OCI-LY7 (cell line): ENCODE results near the gene FBXO11.

Experiments
- CTCF ChIP-seq: fragments of 200-600 bp; sonication (generic); conservative IDR thresholded peaks from 2 replicates; pipeline ENCODE4 v1.5.1; 2014; ENCODE audit warnings: mild to moderate bottlenecking, antibody characterized with exemption, low read length, moderate library complexity, mixed read lengths
- EZH2phosphoT487 ChIP-seq: fragments of 200-600 bp; sonication (generic); IDR thresholded peaks from 2 replicates; pipeline ENCODE4 v1.6.1; 2018; ENCODE audit warnings: low read depth, borderline replicate concordance, mild to moderate bottlenecking, mixed run types, antibody characterized with exemption, low read length, moderate library complexity, mixed read lengths

- no peak for TF ChIP-seq CTCF
- no peak for TF ChIP-seq EZH2phosphoT487
Measured at GRCh38 chr2:47822518-47822917, 83.8 kb downstream of the FBXO11 start.
